Lower lobe of right lung (tissue), 2 donors: ENCODE data around the gene BRI3BP. TPM values are rescaled to one million over a fixed set of nuclear protein-coding genes. Genes with fewer than 3 reads are reported as not detected.

Experiments used
- ATAC-seq, 2 donors: fragments of 200-7000 bp; cut with Tn5 transposase; one replicate each; pipeline ENCODE4 v1.9.1; 2020 to 2022; ENCODE audit warnings: mild to moderate bottlenecking in 2 of 2, moderate library complexity in 2 of 2
- DNase-seq: peaks from one replicate; pipeline ENCODE4 v3.0.0-alpha.2; 2020
- H3K27ac ChIP-seq: fragments of 200-600 bp; one replicate; pipeline ENCODE4 v1.8.0; 2022
- H3K27me3 ChIP-seq: fragments of 200-600 bp; one replicate; pipeline ENCODE4 v1.8.0; 2022; ENCODE audit warnings: low read depth
- H3K36me3 ChIP-seq: fragments of 200-600 bp; one replicate; pipeline ENCODE4 v1.8.0; 2022; ENCODE audit warnings: mild to moderate bottlenecking
- H3K4me1 ChIP-seq: fragments of 200-600 bp; one replicate; pipeline ENCODE4 v1.8.0; 2022
- H3K4me3 ChIP-seq: fragments of 200-600 bp; one replicate; pipeline ENCODE4 v1.8.0; 2022; ENCODE audit warnings: mild to moderate bottlenecking
- H3K9me3 ChIP-seq: fragments of 200-600 bp; one replicate; pipeline ENCODE4 v1.8.0; 2022
- intact Hi-C: fragments of 100-400 bp; cut with DNase I; formaldehyde crosslinking; loops from one replicate; pipeline ENCODE4 v1.11.0; 2022
- total RNA-seq: library from RNA; stranded (reverse); fragmentation: NEBNext Ultra II Directional; extraction: Animal tissue kit (Norgen Biotek cat#: 25700); gene quantifications from one replicate; pipeline ENCODE4 v1.2.1, GENCODE V29; 2021
- TF ChIP-seq, protein P1 (sequence below): fragments of 200-600 bp; IDR thresholded peaks from one replicate; pipeline ENCODE4 v1.8.0; 2022; ENCODE audit warnings: antibody characterized with exemption, mild to moderate bottlenecking
- donor health status: DM: no; HTN: yes; CAD: no; lungs with severe emphysema.

The BRI3BP gene
- total RNA-seq, 1 donor from 2014 or later: 7.3 TPM

DNA sequence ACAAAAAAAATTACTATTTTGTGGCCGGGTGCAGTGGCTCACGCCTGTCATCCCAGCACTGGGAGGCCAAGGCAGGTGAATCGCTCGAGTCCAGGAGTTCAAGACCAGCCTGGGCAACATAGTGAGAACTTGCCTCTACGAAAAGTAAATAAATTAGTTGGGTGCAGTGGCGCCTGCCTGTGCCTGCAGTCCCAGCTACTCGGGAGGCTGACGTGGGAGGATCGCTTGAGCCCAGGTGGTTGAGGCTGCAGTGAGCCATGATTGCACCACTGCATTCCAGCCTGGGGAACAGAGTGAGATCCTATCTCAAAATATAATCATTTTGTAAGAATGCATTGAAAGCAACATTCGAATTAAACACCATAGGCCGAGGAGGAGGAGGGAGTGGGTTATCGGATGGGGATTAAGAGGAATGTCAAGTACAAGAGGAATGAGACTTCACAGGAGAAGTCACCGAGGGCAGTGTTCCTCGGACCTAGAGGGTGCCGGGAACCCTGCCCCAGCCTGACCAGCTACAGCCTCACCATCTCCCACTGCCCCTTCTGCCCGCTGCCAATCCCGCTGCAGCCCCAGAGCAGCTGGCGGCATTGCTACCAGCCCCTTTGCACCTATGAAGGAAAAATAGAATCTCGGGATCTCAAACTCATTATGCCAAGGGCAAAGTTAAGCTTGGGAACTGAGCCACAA, 39.2 kb downstream of the BRI3BP start:
- intact Hi-C loops: no loop called here
- DNase-seq: no peak
- Histone ChIP-seq H3K27me3 (no peaks in the 10 kb centered on the region), H3K4me3 (no peak overlapping the region), H3K27ac (no peak overlapping the region), H3K4me1 (no peaks in the 10 kb centered on the region), H3K36me3 (no peaks in the 10 kb centered on the region), H3K9me3 (no peaks in the 10 kb centered on the region)
- no peak for ATAC-seq
- TF ChIP-seq, protein P1, sequence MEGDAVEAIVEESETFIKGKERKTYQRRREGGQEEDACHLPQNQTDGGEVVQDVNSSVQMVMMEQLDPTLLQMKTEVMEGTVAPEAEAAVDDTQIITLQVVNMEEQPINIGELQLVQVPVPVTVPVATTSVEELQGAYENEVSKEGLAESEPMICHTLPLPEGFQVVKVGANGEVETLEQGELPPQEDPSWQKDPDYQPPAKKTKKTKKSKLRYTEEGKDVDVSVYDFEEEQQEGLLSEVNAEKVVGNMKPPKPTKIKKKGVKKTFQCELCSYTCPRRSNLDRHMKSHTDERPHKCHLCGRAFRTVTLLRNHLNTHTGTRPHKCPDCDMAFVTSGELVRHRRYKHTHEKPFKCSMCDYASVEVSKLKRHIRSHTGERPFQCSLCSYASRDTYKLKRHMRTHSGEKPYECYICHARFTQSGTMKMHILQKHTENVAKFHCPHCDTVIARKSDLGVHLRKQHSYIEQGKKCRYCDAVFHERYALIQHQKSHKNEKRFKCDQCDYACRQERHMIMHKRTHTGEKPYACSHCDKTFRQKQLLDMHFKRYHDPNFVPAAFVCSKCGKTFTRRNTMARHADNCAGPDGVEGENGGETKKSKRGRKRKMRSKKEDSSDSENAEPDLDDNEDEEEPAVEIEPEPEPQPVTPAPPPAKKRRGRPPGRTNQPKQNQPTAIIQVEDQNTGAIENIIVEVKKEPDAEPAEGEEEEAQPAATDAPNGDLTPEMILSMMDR: no peak

DNA sequence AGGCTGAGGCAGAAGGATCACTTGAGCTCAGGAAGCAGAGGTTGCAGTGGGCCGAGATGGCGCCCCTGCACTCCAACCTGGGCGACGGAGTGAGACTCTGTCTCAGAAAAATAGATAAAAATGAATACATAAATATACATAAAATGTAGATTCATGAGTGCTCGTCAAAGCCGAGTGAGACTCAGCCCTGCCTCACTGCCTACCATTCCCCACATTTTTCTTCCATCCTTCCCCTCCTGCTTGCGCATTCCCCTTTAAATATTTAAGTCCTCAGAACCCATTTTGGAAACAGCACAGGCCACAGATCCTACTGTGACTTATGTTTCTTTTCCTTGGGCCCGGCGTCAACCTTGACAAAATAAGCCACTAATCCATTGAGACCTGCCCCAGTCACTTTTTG, 39.8 kb downstream of the BRI3BP start:
- H3K4me3 ChIP-seq: no peak overlapping the region
- H3K27me3 ChIP-seq: no peaks in the 10 kb centered on the region
- DNase-seq (no peak), ATAC-seq (no peak)
- H3K9me3 ChIP-seq: no peaks in the 10 kb centered on the region
- intact Hi-C loops: no loop called here
- H3K36me3 ChIP-seq: no peaks in the 10 kb centered on the region
- H3K27ac ChIP-seq: no peak overlapping the region
- H3K4me1 ChIP-seq: no peaks in the 10 kb centered on the region
- TF ChIP-seq, protein P1: no peak

GRCh38 chr12:125038976-125039625, 45.7 kb downstream of the BRI3BP start:
- Histone ChIP-seq H3K27ac (no peak overlapping the region), H3K9me3 (no peaks in the 10 kb centered on the region), H3K4me1 (no peaks in the 10 kb centered on the region), H3K4me3 (no peak overlapping the region), H3K27me3 (no peaks in the 10 kb centered on the region), H3K36me3 (no peaks in the 10 kb centered on the region)
- intact Hi-C loops: no loop called here
- no peak for DNase-seq
- ATAC-seq: no peak
- TF ChIP-seq, protein P1: no peak

GRCh38 chr12:125049093-125049458, 55.6 kb downstream of the BRI3BP start:
- TF ChIP-seq, protein P1: no peak
- no peaks in the 10 kb centered on the region for H3K9me3 ChIP-seq
- intact Hi-C loops: no loop called here

DNA sequence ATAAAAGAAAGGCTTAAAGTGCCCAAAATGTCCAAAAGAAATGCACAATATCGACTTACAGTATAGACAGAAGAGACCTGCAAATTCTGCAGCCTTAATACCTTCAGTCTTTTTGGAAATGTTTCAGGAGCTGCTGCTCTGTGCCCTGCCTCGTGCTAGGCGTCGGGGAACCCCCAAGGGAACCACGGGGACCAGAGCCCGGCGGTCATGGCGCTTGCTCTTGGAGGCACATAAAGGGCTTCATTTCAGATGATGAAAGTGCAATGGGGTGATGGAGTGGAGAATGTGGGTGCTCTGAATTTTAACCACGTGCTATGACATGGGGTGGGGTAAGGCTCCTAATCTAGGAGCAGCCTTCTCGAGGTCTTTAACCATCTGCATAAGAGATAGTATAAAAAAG, 57.0 kb downstream of the BRI3BP start:
- no peak overlapping the region for H3K4me3 ChIP-seq
- no peaks in the 10 kb centered on the region for H3K9me3 ChIP-seq
- H3K27ac ChIP-seq: no peak overlapping the region
- intact Hi-C loops: no loop called here
- no peak for ATAC-seq
- H3K4me1 ChIP-seq: no peaks in the 10 kb centered on the region
- TF ChIP-seq, protein P1: no peak
- no peak for DNase-seq
- no peaks in the 10 kb centered on the region for H3K36me3 ChIP-seq
- no peaks in the 10 kb centered on the region for H3K27me3 ChIP-seq

More at GRCh38 chr12:125049093-125049458, 55.6 kb downstream of the BRI3BP start:
- ATAC-seq (peak in 1 of 2 donors; percentile 47), DNase-seq (no peak)
- Histone ChIP-seq H3K27ac (peak overlapping the region; percentile 20), H3K36me3 (no peaks in the 10 kb centered on the region), H3K4me1 (no peaks in the 10 kb centered on the region), H3K4me3 (peak overlapping the region; percentile 61), H3K27me3 (no peaks in the 10 kb centered on the region)
